GM19043 (cell line): ENCODE results near the gene CYB5B.

Experiments used
- ATAC-seq: cut with Tn5 transposase; IDR thresholded peaks from one replicate; pipeline ENCODE4 v1.9.1; 2021; ENCODE audit warnings: low read depth; ENCODE audit not compliant: unreplicated experiment

CYB5B gene, protein sequence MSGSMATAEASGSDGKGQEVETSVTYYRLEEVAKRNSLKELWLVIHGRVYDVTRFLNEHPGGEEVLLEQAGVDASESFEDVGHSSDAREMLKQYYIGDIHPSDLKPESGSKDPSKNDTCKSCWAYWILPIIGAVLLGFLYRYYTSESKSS

DNA sequence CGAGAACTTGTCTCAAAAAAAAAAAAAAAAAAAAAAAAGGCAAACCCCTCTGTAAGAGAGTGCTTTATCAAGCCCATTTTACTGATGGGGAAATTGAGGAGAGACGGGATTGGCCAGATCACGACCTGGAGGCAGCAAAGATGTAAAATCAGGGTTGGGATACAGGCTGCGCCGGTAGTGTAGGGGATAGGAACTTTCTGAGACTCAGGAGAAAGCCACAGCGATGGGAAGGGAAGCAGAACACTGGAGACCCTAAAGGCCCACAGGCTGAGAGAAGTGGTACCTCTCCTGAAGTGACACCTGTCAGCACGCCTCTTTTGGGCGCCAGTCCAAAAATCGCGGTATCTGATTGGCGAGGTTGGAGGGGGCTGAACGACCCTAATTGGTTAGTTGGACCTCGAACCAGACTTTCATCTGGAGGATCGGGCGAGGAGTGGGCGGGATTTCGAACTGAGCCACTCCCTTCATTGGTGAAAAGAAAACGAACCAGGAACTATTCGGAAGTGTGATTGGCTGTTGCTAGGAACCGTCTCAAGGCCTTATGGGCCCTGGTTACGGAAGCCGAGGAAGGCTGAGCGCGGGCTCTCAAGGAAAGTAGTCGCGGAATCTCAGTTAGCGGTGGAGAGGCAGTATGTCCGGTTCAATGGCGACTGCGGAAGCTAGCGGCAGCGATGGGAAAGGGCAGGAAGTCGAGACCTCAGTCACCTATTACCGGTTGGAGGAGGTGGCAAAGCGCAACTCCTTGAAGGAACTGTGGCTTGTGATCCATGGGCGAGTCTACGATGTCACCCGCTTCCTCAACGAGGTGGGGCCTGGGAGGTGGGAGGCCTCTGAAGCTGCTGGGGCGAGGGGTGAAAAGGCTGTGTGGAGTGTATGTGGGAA is at the start of gene CYB5B:
Gene CYB5B, plus strand, starts transcription at position 567 of the 882 bp plus-strand sequence. Its CDS starts 65 bp downstream, at position 632.
- peak; percentile 94 for ATAC-seq

DNA sequence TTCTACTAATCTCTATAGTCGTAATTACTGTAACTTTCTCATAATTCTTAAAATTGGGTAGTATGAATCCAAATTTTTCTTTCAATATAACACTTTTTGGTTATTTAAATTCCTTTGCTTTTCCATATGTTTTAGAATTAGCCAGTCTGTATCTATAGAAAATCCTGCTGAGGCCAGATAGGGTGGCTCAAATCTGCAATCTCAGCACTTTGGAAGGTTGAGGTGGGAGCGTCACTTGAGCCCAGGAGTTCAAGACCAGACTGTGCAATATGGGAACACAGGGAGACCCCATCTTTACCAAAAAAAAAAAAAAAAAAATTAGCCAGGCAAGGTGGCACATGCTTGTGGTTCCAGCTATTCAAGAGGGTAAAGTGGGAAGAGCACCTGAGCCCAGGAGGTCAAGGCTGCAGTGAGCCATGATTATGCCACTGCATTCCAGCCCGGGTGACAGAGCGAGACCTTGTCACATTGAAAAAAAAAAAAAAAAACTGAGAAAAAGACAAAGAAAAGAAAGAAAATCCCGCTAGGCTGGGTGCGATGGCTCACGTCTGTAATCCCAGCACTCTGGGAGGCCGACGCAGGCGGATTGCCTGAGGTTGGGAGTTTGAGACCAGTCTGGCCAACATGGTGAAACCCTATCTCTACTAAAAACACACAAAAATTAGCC is 47.9 kb upstream of the CYB5B start:
- no peak for ATAC-seq

DNA sequence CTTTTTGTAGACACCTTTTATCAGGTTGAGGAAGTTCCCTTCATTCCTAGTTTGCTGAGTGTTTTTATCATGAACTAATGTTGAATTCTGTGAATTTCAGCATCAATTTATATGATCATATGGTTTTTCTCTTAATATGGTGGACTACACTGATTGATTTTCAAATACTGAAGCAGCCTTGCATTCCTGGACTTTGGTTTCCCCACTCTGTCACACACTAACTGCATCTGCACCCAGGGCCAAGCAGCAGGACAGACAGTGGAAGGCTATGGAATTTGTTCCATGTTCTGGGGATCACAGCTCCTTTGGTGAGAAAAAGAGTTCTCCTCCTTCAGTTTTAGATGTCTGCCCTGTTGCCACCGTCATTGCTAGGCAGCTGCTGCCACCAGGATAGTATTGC is 46.4 kb upstream of the CYB5B start:
- ATAC-seq = no peak

DNA sequence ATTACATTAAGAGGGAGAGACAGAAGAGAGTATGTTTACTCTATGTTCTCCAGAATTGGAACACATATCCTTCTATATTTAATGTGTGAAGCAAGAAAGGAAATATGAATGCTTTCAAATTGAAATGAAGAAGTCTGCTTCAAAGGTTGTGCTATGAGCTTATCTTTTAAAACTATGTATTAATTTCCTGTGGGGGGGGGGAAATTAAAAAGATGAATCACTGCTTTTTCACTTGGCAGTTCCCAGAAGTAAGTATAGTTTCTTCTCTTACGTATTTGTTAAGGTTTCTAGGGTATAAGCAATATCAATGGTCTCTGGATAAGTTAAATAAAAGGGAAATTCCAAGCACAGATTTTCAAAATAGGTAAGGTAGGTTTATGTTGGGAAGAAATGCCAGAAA is 45.7 kb upstream of the CYB5B start:
- ATAC-seq = no peak

DNA sequence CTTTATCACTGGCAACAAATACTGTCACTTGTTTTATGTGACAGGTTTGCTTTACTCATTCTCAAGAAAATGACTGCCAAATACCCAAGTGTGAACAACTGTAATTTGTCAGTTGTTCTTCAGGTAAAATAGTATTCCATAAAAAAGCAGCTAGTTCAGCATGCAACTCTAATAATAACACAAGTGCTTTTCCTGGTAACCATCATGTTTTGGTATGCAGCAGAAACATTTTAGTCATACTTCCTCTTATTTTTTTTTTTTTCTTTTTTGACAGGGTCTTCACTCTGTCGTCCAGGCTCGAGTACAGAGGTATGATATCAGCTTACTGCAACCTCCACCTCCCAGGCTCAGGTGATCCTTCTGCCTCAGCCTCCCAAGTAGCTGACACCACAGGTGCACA is 43.2 kb upstream of the CYB5B start:
- ATAC-seq = no peak

DNA sequence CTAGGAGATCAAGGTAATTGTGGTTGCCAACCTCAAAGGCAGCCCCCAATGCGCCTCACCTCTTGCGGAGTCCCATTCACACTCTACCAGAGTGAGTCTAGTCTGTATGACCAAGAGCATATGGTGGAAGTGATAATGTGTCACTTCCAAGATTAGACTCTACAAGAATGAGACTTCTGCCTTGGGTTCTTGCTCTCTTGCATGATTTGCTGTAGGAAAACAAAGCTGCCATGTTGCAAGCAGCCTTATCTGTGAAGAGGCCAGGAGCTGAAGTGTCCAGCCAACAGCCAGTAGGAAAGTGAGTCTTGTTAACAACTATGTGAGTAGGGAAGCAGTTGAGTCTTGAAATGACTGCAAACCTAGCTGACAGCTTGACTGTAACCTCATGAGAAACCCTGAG is 42.0 kb upstream of the CYB5B start:
- no peak for ATAC-seq

DNA sequence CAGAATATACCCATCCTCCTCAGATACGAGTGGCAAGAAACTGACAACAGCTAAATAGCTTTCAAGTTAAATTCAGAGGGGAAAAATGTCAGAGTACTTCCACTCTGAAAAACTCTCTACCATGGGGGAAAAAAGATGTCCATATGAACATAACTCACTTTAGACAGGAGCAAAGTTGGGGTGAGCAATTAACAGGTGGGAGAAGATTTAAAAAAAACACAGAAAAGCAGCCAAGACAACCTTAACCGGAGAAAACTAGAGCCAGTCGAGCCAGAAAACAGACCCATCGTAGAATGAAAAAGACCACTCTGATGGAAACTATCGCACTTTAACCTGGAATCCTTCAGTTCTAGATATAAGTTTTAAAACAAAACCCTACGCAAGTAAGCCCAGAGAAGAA is 39.4 kb upstream of the CYB5B start:
- no peak for ATAC-seq

DNA sequence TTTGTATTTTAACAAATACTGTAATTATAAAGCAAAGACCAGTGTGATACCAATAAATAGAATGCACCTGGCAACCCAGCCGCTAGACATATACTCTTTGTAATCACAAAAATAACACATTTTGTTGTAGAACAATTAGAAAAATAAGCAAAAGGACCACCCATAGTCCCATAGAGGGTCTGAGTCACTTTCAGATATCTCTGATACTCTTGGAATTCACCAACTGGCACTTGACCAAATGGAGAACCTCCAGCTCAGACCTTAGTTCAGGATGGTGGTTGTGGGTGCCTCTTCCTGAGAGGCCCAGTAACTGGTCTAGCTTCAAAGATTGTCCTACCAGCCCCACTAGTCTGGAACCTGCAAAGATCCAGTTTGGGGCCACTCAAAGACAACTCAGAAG is 37.8 kb upstream of the CYB5B start:
- no peak for ATAC-seq

DNA sequence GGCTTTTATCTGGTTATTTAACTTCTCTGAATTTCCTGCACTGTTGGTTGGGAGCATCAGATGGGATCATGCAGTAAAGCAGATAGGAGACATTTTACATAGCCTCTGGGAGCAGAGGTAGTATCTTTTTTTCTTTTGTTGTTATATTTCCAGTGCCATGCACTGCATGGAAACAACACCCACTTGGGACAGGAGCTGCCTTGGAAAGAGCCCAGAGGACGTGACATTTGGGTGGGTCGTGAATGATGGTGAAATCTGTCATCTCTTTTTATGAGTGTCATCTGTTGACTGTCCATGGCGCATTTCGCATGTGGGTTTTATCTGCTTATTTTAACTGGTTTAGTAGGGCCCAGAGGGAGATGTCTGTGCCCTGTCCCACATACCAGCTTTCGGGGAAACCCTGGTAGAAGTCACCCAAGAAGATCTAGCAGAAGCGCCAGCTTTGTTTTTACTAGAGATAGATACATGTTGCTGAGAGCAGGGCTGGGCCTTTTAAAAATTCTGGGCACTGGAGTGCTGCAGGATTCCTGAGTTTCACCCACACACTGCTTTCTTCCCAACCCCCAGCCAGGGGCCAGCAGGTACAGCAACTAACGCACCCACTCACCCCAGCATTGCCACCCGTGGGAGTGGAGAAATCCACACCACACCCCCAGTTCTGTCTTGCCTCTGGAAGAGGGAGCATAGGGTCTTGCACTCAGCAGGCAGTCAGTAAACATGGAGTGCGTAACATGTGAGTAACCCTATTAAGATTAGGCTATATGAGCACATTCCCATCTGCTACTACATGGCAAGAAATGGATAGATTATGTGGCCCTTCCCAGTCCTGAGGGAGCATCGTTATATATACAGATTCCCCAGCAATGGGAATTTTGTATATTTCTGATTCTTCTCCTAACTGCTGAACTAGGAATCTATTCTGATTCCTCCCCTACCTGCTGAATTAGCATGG is 30.2 kb upstream of the CYB5B start:
- no peak for ATAC-seq

DNA sequence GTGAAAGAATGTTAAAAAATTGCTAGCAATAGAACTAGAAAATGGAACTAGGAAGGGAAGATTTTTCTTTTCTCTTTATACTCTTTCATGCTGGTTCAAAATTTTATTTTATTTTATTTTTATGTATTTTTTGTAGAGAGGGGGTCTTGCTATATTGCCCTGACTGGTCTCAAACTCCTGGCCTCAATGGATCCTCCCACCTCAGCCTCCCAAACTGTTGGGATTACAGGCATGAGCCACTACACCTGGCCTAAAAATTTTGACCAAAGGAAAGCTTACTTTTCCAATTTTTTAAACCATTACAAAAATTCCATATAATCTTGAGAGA is 28.6 kb upstream of the CYB5B start:
- no peak for ATAC-seq

DNA sequence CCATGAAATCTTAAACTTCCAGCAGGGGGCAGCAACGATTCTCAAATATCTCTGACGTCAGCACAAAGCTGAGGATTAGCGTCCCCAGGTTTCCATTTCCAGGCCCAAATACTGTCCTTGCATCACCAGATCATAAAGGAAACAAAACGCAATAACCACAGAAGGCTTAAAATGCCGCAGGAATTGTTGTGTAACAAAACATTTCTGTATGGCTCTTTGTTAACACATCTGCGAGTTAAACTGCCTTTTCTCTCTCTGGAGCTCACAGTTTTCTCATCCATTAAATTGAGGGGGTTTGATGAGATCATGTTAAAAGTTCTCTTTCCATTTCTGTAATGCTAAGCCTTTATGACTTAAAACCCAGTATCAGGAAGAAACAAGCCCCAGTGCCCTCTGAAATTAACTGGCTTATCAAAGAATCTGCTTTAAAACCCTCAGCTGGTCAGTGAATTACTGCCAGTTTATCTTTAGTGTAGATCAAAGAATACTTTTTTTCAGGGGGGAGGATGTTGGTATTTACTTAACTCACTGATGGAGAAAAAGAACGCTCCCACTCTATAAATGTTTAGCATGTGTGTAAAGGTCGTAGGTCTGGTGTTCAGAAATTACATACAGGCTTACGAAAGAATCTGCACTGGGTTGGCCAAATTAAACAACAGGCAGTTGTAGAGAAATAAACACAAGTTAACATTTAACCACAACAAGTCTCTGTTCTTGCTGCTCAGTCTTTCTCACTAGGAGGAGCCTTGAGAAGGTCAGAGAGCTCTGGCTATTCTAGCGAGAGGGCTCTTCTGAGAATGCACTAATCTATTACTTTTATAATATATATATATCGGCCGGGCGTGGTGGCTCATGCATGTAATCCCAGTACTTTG is 28.0 kb upstream of the CYB5B start:
- ATAC-seq = peak; percentile 62

DNA sequence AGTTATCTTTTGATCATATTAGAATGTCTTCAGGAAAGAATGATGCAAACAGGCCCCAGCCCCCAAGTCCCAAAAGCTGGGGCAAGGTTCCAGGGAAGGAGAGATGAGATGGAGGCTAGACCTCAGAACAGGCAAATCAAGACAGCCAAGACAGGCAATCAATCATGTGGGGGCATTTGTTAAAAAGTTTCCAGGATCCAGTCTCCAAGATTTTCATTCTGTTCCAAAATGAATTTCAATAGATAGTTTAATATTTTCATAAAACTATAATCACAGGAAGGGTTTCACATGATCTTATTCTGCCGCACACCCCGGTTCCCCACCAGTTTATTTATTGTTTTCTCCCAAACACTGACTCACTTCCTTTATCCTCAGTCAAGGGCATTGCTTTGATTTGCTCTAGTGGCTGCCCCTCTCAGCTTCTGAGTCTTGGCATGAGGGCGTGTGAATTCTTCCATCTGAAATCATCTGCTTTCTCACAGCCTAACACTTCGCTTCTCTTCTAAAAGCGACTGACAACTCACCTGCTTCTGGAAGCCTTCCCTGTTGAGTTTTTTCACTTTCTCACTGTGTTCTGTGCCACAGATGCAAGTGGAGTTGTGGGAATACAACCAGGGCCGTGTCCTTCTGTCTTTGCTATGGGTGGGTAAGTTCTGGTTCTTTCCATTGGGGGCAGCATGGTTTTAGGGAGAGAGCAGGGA is 26.4 kb upstream of the CYB5B start:
- ATAC-seq = no peak

DNA sequence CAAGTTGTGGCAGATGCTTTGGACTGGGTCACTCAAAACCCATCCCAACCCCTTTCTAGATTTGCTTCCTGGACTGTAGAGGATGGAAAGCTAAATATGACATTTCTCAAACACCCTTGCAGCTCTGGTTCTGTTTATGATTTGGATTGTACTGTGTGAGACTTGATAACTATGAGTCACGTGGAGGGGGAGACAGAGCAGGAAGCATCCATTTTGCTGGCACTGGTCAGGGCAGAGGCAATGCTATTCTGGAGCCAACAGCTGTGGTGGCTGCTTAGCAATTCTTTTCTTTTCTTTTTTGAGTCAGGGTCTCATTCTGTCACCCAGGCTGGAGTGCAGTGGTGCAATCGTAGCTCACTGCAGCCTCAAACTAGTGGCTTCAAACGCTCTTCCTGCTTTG is 25.1 kb upstream of the CYB5B start:
- ATAC-seq = no peak

DNA sequence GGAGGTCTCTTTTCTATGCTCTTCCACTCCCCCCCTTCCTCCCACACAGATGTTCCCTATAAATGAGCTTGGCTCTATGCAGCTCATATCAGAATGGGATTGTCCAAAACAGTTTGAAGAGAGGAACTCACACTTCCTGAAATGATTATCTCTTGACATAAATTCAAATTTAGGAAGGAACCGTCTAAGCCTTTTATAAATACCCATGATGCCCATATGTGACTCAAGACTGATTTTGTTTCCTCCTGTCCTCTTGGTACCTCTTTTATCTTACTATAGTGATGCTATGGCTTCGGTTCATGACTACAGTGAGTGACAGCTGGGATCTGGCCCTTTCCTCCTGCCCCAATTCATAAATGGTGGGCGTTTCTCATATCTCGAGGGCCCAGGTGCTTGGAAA is 22.0 kb upstream of the CYB5B start:
- ATAC-seq = no peak

DNA sequence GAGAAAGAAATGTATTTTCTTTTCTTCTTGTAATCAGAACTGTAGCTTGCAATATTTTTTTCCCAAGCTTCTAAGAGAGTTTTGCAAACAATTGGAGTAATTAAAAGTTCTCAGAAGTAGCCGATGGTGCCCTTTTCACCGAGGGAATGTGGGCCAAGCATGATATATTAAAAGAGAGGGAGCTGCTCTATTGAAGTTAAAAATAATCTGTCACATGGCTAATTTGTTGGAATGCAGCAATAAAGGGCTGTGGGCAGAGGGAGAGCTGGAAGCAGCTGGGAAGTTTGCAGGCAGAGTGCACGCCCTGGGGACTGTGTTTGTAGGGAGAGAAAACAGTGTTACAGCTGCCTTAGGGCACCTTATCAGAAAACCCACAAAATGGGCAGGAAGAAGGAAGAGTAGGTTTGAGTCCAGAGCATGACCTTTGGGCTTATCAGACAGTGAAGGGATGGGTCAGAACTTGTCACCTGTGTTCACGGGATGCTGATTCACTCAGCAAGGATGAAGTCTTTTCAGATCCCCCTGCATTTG is 20.1 kb upstream of the CYB5B start:
- no peak for ATAC-seq

DNA sequence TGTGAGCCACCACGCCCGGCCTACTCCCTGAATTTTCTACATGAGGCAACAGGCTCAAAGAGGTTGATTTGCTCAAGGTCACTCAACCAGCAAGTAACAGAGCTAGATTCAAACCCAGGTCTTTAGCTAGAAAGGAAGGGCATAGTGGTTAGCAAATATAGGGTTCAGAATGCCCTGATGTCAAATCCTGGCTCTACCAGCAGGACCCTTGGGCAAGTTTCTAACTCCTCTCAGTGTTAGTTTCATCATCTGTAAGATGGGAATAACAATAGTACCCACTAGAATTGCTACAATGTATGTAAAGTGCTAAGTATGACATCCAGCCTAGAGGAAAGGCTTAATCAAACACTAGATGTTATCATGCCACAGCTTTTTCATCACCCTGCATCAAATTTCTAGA is 19.1 kb upstream of the CYB5B start:
- ATAC-seq = no peak

DNA sequence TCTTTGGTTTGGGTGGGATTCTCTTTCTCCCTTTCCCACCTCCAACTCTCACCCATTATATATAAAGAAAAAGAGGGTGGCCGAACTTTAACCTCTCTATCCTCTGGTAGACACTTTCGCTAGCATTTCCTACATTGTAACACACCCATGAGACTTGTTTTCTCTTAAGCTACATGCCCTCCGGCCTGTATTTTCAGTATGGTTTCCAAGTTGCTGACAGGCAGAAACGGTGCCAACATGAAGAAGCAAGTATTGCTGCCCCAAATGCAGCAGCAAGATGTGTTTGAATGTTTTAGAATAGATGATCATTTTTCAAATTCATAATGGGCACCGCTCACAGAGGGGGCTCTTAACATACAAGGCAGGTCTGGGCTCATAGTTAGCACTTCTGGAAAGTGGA is 18.7 kb upstream of the CYB5B start:
- no peak for ATAC-seq

DNA sequence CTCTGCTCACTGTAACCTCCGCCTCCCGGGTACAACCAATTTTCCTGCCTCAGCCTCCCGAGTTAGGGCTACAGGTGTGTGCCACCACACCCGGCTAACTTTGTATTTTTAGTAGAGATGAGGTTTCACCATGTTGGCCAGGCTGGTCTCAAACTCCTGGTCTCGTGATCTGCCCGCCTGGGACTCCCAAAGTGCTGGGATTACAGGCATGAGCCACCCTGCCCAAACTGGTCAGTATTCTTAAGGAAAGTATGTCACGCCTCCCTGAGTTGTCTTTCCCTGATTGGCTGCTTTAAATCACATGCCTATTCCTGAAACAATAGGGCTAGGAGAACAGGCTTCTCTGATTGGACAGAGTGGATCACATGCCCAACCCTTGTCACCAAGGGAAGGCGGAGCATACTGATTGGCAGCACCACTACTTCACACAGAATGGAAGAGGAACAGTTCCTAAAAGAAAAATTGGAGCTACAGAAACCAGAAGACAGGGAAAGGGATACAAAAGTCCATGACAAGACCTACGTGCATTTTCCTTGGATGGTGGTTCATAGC is 17.6 kb upstream of the CYB5B start:
- ATAC-seq = no peak
